SH-SY5Y (cell line): Measurements from ENCODE around the gene NLRC3.

Experiments used
- GATA2 ChIP-seq: IDR thresholded peaks from 2 replicates; pipeline ENCODE4 v1.6.1; 2011; ENCODE audit warnings: mild to moderate bottlenecking, low read depth, low read length
- GATA3 ChIP-seq: IDR thresholded peaks from 2 replicates; pipeline ENCODE4 v1.6.1; 2011; ENCODE audit warnings: low read depth, mild to moderate bottlenecking, low read length, moderate library complexity

DNA sequence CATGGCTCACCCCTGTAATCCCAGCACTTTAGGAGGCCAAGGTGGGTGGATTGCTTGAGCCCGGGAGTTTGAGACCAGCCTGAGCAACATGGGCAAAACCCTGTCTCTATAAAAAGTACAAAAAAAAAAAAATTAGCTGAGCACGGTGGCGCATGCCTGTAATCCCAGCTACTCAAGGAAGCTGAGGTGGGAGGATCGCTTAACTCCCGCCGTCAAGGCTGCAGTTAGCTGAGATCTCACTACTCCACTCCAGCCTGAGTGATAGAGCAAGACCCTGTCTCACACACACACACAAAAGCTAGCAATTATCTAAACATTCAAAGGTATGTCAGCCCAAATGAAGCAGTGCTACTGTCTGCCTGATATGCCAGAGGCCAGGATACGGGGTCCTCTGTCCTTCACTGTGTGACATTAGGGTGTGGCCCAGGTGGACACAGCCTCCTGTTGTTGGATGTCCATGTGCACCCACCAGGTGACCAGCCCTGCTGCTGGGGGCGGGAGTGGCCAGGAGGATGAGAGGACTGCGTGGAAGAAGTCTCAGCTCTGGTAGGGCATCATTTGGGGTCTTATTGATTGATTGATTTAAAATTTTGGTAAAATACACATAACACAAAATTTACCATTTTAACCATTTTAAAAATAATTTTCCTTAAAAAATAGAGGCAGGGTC is 3.9 kb downstream of the NLRC3 start:
- TF ChIP-seq GATA2, result no peak
- TF ChIP-seq GATA3, result no peak
